AG10803 (cell line): ENCODE measurements around the gene PDILT.

Experiments
- DNase-seq: peaks from one replicate; pipeline ENCODE4 v3.0.0; 2010; ENCODE audit warnings: low read depth
- H3K4me3 ChIP-seq: 2 replicates; pipeline ENCODE4 v1.5.1; 2011; ENCODE audit warnings: mild to moderate bottlenecking, low read length, control low read depth
- TF ChIP-seq, protein P1 (sequence below): conservative IDR thresholded peaks from 2 replicates; pipeline ENCODE4 v1.5.1; 2011; ENCODE audit warnings: mild to moderate bottlenecking, low read length, control low read depth, inconsistent platforms

The PDILT gene

DNA sequence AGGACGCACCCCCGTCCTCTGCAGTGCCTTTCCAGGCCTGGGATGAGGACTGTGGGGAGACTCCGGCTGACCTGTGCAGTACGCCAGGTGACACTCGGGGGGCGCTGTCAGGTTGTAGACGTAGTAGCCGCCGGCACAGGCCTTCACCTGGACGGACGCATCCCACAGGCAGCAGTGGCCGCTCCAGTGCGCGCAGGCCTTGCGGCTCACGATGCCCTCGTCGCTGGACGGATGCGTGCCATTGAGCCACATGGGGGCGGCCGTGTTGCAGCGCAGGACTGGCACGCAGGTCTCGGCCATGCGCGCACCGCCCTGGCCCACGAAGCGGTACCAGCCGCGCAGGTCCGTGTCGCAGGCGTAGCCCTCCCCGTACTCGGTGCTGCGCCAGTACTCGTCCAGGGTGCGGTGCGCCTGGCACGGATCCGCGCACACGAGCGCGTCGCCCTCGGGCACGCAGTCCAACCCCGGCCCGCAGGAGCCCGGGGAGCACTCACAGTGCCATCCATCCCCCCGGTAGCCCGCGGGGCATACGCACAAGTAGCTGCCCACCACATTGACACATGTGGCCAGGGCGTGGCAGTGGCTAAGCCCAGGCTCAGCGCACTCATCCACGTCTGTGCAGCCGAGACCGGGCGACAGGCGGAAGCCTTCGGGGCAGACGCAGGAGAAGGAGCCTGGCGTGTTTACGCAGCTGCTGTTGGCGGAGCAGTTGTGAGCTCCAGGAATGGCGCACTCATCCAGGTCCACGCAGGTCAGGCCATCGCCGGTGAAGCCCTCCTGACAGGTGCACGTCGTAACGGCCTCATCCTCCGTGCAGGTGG lies 56.0 kb downstream of the PDILT start:
- TF ChIP-seq, protein P1, sequence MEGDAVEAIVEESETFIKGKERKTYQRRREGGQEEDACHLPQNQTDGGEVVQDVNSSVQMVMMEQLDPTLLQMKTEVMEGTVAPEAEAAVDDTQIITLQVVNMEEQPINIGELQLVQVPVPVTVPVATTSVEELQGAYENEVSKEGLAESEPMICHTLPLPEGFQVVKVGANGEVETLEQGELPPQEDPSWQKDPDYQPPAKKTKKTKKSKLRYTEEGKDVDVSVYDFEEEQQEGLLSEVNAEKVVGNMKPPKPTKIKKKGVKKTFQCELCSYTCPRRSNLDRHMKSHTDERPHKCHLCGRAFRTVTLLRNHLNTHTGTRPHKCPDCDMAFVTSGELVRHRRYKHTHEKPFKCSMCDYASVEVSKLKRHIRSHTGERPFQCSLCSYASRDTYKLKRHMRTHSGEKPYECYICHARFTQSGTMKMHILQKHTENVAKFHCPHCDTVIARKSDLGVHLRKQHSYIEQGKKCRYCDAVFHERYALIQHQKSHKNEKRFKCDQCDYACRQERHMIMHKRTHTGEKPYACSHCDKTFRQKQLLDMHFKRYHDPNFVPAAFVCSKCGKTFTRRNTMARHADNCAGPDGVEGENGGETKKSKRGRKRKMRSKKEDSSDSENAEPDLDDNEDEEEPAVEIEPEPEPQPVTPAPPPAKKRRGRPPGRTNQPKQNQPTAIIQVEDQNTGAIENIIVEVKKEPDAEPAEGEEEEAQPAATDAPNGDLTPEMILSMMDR = no peak
- H3K4me3 ChIP-seq = no peak overlapping the region
- DNase-seq = no peak

DNA sequence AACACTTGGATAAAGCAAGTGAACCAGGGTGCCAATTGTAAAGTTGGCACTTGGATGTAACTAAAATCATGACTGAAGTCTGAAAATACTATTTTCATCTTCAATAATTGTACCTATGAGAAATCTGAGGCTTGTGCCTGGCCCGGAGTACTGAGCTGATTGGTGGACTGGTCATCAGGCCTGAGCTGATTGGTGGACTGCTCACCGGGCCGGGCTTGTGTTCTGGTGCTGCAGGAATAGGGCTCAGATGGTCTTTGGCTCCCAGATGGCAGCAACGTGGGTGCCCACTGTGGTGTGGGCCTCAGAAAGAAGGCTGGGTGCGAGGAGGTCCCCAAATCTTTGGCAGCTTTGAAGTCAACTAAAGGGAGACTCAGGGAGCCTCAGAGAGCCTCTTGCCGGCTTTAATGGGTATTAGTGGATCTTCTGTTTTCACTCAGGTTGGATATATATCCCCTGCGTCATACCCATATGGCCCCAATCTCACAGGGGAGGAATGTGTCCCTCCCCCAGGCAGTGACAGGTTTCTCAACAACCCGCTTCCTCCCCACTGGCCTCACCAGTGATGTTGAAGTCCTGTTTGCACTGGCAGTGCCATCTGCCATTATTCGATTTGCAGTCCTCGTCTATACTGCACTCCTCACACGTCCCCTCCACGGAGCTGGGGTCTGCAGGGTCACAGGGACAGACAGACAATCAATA lies 56.7 kb downstream of the PDILT start:
- DNase-seq = no peak
- H3K4me3 ChIP-seq = no peak overlapping the region
- TF ChIP-seq, protein P1 = no peak

DNA sequence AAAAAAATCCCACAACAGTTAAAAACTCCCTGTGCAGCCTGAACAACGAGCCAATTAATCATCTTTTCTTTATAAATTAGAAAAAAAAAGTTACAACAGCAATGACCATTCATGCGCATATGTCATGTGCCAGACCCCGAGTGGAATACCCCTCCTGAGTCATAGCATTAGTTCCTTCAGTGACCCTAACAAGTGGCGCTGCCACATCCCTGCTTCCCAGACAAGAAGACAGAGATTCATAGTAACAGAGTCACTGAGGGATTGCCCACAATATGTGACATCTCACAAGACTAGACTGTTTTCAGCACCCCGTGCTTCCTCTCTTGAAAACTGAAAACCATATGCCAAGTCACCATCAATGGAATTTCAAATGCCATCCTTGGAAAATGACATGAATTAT lies 59.9 kb downstream of the PDILT start:
- DNase-seq = no peak
- H3K4me3 ChIP-seq = no peak overlapping the region
- TF ChIP-seq, protein P1 = no peak

DNA sequence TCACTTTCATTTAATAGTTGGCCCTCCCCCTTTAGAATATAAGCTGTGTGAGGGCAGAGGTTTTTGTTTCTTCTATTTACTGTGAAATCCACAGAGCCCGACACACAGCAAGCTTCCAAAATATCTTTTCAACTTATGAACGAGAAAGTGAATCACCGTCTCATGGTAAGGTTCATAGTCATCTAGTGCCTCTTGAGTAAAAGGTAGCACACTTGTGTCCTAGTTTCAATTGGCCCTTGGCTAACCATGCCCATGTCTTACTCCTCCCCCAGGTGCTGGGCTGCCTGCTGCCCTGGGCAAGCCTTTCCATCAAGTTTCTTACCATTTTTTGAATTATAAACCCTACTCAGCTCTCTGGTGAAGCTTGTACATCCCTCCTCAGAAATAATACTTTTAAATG lies 64.8 kb downstream of the PDILT start:
- TF ChIP-seq, protein P1 = no peak
- no peak for DNase-seq
- H3K4me3 ChIP-seq = no peak overlapping the region

DNA sequence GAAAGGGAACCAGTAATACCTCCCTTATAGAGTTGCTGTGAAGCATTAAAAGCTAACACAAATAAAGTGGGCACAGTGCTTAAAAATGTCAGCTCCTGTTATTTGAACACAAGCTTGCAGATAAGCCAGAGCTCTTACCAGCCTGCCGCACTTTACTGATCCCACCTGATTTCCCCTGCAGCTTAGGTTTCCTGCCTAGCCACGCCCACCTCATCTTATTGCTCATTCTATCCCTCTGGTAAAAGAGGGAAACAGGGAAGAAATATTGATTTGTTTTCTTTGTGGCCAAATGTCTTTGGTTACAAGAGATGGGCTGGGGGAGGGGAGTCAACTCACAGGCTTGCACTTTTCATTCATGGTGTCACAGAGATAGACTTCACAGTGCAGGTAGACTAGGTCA lies 67.6 kb downstream of the PDILT start:
- DNase-seq = no peak
- TF ChIP-seq, protein P1 = no peak
- no peak overlapping the region for H3K4me3 ChIP-seq

DNA sequence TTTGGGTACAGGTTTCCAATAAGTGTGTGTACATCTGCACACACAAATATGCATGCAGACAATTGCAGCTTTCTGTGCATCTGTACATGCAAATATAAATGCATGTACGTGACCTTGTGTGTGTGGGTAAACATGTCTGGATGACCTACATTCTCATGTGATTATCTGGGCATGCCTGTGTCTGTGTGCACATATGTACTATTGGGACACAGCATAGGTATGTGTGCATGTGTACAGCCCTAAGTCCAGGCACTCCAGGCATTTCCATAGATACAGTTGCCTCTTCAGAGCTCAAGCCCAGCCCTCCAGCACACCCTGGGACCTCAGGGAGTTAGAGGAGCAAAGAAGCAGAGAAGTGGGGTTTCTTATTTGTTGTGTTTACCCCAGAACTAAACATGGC lies 70.1 kb downstream of the PDILT start:
- no peak overlapping the region for H3K4me3 ChIP-seq
- TF ChIP-seq, protein P1 = no peak
- DNase-seq = no peak

DNA sequence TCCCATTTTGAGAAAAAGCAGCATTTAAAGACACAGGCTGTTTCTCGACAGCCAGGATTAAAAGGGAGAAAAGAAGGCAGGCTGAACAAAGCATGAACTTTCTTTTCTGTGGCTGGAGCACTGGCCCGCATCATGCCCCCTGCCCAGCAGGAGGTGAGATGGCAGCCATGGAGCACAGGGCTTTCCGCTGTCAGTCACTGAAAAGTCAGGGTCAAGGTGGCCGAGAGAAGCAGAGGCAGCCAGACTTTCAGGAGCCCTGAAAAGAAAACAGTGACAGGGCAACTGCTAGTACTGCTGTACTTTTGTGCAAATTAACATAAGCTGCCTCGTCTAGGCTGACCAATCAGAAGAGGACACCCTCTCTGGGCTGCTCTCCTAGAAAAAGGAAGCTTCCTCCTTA lies 71.4 kb downstream of the PDILT start:
- H3K4me3 ChIP-seq = no peak overlapping the region
- no peak for DNase-seq
- TF ChIP-seq, protein P1 = no peak
